GM21381 (cell line): Measurements from ENCODE around the gene GMPR.
A peak's percentile ranks its signal among the peaks of the same experiment; 100 is the strongest.

Source experiments
- ATAC-seq: cut with Tn5 transposase; IDR thresholded peaks from one replicate; pipeline ENCODE4 v1.9.1; 2021; ENCODE audit warnings: mild to moderate bottlenecking, moderate library complexity; ENCODE audit not compliant: unreplicated experiment

GMPR gene

DNA sequence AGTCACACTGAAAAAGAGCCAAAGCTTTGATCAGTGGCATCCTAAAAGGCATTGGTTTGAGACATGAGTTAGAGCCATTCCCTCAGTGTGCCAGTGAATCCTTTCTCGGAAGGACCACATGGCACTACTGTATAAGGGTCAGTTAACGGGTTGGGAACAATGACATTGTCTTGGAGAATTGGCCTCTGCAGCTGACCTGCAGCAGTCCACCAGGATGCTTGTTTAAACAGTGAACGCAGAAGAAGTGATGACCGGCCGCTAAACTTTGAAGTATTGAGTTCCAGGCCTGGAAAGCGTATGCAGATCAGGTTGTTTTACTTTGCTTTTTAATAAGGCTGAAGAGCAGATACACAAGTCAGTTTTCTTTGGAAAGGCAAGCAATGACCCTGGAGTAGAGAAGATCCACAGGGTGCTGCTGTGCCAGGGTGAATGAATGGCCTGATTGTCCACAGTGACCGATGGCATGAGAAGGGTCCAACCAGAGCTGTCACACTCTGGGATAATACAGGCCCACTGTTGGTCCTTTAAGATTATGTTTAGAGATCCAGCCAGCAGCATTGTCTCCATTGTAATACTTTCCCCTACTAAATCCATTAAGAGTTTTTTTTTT lies 57.8 kb downstream of the GMPR start:
- ATAC-seq = no peak

DNA sequence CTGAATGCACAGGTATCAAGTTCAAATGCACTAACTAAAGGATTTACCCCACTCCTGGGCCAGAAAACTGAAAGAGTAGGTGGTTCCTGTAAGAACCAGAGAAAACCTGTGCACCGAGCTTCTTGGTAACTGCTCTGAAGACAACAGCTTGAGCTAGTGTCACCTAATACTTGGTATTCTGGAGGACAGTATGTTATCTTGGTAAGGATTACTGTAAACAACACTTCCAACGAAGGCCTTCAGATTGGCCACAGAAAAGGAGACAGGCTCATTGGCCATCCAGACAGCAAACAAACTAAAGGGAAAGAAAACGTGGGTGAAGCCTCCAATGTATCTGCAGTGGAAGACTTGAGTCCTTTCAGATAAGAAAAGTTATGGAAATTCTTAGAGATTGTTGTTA lies 61.5 kb downstream of the GMPR start:
- ATAC-seq = no peak

GRCh38 chr6:16301511-16301910 lies 63.1 kb downstream of the GMPR start:
- ATAC-seq = no peak

GRCh38 chr6:16302721-16303552 lies 64.5 kb downstream of the GMPR start:
- no peak for ATAC-seq

DNA sequence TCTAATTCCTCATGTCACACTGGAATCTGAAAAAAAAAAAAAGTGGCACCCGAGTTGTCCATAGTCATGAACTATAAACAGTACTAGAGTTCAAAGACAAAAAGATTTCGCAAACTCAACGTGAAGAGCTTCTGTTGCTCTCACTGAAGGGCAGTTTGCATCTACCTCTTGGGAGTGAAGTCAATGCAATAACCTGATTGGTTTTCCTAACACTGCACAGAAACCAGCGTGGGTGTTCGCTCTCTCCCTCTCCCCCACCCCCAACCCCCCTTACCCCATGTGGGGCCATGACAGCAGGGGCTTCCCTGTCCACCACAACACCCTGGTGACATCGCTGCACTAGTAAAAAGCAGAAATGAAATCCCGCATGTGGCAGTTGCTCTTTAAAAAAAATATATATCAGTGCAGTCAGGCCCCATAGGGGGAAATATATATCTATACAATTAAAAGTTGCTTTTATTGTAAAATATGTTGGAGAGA lies 66.9 kb downstream of the GMPR start:
- ATAC-seq = peak; percentile 78

DNA sequence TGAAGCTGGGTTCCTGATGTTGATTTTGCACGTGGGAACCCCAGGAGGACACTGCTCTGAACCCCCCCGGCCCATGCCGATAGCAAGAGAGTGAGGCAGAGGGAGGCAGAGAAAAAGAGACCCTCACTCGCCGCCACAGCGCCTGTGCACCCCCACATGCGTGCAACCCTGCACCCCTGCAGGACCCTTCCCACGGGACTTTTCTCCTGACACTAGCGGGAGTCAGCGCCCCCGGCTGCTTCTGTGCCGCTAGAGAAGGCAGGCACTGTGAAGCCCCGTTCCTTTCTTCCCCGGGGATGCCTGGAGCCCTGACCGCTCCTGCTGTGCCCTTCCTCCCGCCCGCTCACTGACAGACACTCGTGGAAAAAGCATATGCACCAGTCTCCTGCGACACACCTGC lies 67.4 kb downstream of the GMPR start:
- peak; percentile 19 for ATAC-seq

DNA sequence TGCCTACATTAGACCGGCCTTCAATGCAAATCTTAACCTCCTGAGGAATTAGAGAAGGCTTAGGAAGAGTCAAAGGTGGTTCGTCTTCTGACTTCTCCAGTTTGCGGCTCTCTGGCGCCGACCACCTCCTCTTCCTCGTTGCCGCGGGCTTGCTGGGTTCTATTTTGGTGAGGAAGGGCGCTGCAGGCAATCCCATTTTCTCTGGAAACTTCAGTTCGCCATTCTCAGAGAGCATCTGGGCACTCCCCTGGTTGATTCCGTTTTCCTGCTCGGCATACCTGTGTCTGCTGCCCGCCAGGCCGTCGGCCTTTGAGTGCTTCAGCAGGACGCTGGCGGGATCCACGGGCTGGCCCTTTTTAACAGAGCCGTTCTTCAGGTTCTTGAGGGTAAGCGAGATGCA lies 67.9 kb downstream of the GMPR start:
- no peak for ATAC-seq

DNA sequence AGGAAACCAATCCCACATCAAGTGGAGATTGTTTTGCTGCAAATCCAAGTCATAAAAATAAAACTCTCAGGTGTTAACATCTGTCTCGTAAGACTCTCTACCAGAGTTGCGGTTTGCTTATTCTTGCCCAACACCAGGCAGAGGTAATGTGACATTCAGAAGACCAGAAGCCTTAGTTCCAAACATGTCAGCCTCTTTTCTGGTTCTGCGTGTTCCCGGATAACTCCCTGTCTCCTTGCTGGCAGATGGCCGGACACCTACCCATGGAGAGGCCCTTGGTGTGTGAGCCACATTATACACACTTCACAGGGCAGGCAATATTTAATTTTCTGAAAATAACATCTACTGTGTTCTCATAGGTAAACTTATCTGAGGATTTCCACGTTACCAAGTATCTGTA lies 73.4 kb downstream of the GMPR start:
- ATAC-seq = no peak

DNA sequence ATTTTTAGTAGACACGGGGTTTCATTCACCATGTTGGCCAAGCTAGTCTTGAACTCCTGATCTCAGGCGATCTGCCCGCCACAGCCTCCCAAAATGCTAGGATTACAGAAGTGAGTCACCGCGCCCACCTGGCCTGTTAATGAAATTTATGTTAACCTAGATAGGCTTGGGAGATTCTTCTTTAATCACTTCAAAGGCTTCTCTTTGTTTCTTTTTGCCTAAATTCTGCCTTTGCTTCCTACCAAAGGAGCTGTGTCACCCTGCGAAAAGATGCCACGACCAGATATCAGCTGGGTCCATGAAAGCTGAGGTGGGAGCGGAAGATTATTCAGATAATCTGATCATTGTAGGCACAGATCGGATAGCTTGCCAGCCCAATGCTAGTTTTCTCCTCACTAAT lies 75.3 kb downstream of the GMPR start:
- ATAC-seq = no peak

GRCh38 chr6:16314296-16314695 lies 75.9 kb downstream of the GMPR start:
- no peak for ATAC-seq

- no peak for ATAC-seq
Measured at GRCh38 chr6:16316741-16317251, 78.4 kb downstream of the GMPR start.

- no peak for ATAC-seq
Measured at GRCh38 chr6:16318538-16318937, 80.2 kb downstream of the GMPR start.

- ATAC-seq = no peak
Measured at GRCh38 chr6:16318953-16319720, 80.8 kb downstream of the GMPR start.

DNA sequence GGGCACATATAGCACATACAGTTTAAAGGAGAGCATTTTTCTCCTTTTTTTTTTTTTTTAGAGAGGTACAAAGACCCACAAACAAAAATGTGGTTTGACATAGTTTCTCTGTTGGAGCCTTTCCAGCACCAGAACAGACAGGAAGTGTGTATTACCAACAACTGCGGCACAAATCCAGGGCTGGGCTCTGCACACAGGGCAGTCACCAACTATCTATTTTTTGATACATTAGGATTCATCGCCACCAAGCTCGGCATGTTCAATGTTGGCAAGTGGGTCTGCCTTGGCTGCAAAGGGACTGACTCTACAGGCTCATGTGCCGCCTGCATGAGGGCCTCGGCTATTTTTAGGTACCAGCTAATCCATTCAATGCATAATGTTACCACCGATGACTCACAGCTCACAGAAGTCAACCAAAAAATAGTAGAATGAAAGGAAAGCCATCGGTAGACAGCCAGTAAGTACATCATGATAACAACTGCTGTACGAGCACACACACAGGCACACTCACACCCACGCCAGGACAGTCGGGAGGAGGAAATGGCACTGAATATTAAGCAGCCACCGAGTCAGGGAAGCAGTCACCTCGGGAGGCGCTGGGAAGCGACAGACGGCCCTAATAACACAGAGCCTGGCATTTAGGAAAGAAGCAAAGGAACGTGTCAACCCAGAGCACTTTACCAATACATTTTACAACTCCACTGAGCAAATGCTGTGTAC lies 81.6 kb downstream of the GMPR start:
- ATAC-seq = peak; percentile 55

GRCh38 chr6:16320533-16321340 lies 82.3 kb downstream of the GMPR start:
- ATAC-seq = no peak

GRCh38 chr6:16321341-16321710 lies 82.9 kb downstream of the GMPR start:
- ATAC-seq = no peak

DNA sequence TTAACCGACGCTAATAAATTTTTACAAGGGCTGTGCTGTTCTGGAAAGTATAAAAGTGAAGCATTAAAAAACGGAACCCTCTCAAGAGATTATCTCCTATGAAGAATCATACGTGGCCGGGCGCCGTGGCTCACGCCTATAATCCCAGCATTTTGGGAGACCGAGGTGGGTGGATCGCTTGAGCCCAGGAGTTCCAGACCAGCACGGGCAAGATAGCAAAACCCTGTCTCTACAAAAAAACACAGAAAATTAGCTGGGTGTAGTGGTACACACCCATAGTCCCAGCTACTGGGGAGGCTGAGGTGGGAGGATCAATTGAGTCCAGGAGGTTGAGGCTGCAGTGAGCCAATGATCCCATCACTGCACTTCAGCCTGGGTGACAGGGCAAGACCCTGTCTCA lies 83.4 kb downstream of the GMPR start:
- no peak for ATAC-seq

- ATAC-seq = peak; percentile 79
Measured at GRCh38 chr6:16322666-16323312, 84.4 kb downstream of the GMPR start.

DNA sequence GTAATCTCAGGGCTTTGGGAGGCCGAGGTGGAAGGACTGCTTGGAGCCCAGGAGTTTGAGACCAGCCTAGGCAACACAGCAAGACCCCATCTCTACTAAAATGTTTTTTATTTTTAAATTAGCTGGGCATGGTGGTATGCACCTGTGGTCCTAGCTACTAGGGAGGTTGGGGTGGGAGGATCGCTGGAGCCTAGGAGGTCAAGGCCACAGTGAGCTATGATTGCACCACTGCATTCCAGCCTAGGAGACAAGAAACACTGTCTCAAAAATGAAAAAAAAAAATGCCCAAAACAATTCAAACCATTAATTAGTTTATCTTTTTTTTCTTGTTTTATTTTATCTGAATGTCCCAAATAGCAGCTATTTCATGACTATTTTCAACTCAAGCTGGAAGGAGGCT lies 85.8 kb downstream of the GMPR start:
- no peak for ATAC-seq
